ENCODE results near the gene JARID2.

DNA sequence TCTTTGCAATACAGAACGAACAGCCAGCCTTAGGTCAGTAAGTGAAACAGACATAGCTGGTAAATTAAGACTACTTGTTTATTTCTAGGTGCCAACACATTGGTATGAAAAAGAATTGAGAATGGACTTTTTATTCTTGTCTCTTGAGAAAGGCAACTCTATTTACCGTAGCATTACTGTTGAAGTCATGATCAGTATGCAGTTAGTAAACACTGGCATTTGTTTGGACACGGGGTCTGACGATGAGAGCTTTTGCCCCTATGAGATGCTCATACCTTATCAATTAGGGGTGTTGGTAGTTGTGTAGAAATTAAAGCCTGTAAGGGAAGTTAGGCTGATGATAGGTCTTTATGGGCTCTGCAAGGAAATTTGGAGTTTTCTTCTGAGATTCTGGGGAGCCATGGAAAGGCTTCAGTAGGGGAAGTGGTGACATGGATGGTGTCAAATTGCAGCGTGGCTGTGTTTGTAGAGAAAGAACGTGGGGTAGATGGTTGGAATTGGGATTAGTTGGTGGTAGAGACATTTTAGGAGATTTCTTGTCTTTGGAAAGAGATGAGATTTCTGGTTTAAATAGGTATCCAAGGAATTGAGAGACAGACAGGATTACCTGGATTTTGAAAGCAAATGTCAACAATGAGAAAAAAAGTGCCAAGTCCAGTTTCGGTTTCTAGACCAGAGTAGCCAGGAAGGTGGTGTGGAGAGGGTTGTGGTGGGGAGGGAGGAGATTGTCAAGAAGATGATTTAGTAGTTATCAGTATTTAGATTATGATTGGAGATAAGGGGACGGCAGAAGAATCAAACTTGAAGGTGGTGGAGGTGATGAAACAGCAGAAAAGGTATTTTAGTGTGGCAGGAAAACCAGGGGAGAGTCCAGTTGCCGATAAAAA is 116.6 kb downstream of the JARID2 start:
- no peak for TF ChIP-seq CTCF (IDR thresholded peaks at IDR 0.05; ENCODE audit: poor library complexity, severe bottlenecking)
- TF ChIP-seq EP300 (conservative IDR thresholded peaks at IDR 0.05; ENCODE audit: poor library complexity, severe bottlenecking) = no peak
- TF ChIP-seq TAF1 (IDR thresholded peaks at IDR 0.05; ENCODE audit: low read depth) = no peak
- no peak for TF ChIP-seq RAD21 (conservative IDR thresholded peaks at IDR 0.05)
- no peak for TF ChIP-seq REST (IDR thresholded peaks at IDR 0.05; ENCODE audit: borderline replicate concordance)
- no peak for TF ChIP-seq SMC3 (conservative IDR thresholded peaks at IDR 0.05; ENCODE audit: poor library complexity)
- no peak for TF ChIP-seq EZH2 (IDR thresholded peaks at IDR 0.05; ENCODE audit: borderline replicate concordance, insufficient read depth, low read length, poor library complexity, severe bottlenecking)
- no peak for TF ChIP-seq POLR2AphosphoS5 (IDR thresholded peaks at IDR 0.05)
- TF ChIP-seq MXI1 (conservative IDR thresholded peaks at IDR 0.05; ENCODE audit: poor library complexity, severe bottlenecking) = no peak
